ENCODE measurements around the gene ARL1. TPM values are rescaled to one million over a fixed set of nuclear protein-coding genes. Genes with fewer than 3 reads are reported as not detected.

ARL1 gene
- total and polyA plus RNA-seq, 2 of the 13 experiments (the other 11 are each of a cell fraction or from before 2014, with no cell fraction given), result 90.9 to 123 TPM

- peak; percentile 78 for FAIRE-seq
- Histone ChIP-seq H3K36me3 (replicated peaks in 1 of 2; ENCODE audit: control insufficient read depth in 1 of 2, insufficient read depth in 2 of 2, low read length in 2 of 2) (no peaks in the 10 kb centered on the region), H3K4me1 (ENCODE audit: insufficient read depth, low read length) (peaks cover 8% of the 10 kb centered on the region; the same call in 1 of the 2 replicates), H3K9me3 (ENCODE audit: low read length) (no peaks in the 10 kb centered on the region), H3K9ac (ENCODE audit: insufficient read depth, low read depth, low read length) (no peak overlapping the region), H3K27me3 (ENCODE audit: control insufficient read depth in 1 of 2, insufficient read depth in 2 of 2, low read length in 2 of 2) (no peaks in the 10 kb centered on the region), H3K27ac (ENCODE audit: extremely low read length, insufficient read depth, low read length) (no peak overlapping the region), H3K4me3 (replicated peaks in 1 of 3; ENCODE audit: insufficient read depth in 1 of 3, low read depth in 2 of 3, low read length in 3 of 3) (no peak overlapping the region), H3K79me2 (ENCODE audit: insufficient read depth, low read length) (no peaks in the 10 kb centered on the region), H3K4me2 (ENCODE audit: low read depth, low read length) (no peak overlapping the region), H4K20me1 (ENCODE audit: insufficient read depth, low read length) (no peaks in the 10 kb centered on the region), H2AFZ (ENCODE audit: low read length) (no peak overlapping the region)
- TF ChIP-seq ELF3 (CRISPR knock-in tag; IDR thresholded peaks at IDR 0.05) (0 out of 2 replicates have a peak, but pooled peaks have one; percentile 26), MIXL1 (CRISPR knock-in tag; IDR thresholded peaks at IDR 0.05) (0 out of 2 replicates have a peak, but pooled peaks have one; percentile 23), MAFK (conservative IDR thresholded peaks at IDR 0.05 in 1 of 2, IDR thresholded peaks at IDR 0.05 in 1 of 2; ENCODE audit: low read length in 2 of 2) (peak; percentile 69 to 76), STAG1 (CRISPR knock-in tag; IDR thresholded peaks at IDR 0.05) (peak; percentile 88), RAD21 (CRISPR knock-in tag; IDR thresholded peaks at IDR 0.05) (peak; percentile 59; the same call in 1 of the 2 replicates), ZNF503 (CRISPR knock-in tag; IDR thresholded peaks at IDR 0.05) (no peak), ZNF83 (CRISPR knock-in tag; IDR thresholded peaks at IDR 0.05; ENCODE audit: borderline replicate concordance) (no peak), ZNF3 (CRISPR knock-in tag; IDR thresholded peaks at IDR 0.05) (peak; percentile 99), FOXA3 (CRISPR knock-in tag; IDR thresholded peaks at IDR 0.05) (peak; percentile 10; the same call in 1 of the 2 replicates), MAFF (IDR thresholded peaks at IDR 0.05; ENCODE audit: low read depth, low read length) (peak; percentile 78), SMC3 (IDR thresholded peaks at IDR 0.05; ENCODE audit: low read length) (peak; percentile 62), CREB3 (CRISPR knock-in tag; IDR thresholded peaks at IDR 0.05) (no peak)
- TF ChIP-seq, protein P1, sequence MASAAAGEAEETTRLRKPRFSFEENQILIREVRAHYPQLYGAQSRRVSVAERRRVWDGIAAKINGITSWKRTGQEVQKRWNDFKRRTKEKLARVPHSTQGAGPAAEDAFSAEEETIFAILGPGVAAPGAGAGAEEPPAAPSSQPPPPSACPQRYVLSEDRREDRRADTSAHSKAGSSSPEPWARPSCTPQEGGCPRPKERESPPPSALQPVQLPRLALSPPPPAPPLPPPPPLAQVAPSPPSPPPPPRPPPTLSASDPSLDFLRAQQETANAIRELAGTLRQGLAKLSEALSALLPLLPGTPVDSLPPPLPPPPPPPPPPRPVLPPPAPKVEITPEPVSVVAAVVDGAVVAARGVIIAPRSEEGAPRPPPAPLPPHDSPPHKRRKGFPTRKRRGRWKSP (CRISPR knock-in tag; IDR thresholded peaks at IDR 0.05), result no peak
- TF ChIP-seq, protein P2, sequence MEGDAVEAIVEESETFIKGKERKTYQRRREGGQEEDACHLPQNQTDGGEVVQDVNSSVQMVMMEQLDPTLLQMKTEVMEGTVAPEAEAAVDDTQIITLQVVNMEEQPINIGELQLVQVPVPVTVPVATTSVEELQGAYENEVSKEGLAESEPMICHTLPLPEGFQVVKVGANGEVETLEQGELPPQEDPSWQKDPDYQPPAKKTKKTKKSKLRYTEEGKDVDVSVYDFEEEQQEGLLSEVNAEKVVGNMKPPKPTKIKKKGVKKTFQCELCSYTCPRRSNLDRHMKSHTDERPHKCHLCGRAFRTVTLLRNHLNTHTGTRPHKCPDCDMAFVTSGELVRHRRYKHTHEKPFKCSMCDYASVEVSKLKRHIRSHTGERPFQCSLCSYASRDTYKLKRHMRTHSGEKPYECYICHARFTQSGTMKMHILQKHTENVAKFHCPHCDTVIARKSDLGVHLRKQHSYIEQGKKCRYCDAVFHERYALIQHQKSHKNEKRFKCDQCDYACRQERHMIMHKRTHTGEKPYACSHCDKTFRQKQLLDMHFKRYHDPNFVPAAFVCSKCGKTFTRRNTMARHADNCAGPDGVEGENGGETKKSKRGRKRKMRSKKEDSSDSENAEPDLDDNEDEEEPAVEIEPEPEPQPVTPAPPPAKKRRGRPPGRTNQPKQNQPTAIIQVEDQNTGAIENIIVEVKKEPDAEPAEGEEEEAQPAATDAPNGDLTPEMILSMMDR (CRISPR knock-in tag; IDR thresholded peaks at IDR 0.05), result peak; percentile 78
- TF ChIP-seq, protein P3, sequence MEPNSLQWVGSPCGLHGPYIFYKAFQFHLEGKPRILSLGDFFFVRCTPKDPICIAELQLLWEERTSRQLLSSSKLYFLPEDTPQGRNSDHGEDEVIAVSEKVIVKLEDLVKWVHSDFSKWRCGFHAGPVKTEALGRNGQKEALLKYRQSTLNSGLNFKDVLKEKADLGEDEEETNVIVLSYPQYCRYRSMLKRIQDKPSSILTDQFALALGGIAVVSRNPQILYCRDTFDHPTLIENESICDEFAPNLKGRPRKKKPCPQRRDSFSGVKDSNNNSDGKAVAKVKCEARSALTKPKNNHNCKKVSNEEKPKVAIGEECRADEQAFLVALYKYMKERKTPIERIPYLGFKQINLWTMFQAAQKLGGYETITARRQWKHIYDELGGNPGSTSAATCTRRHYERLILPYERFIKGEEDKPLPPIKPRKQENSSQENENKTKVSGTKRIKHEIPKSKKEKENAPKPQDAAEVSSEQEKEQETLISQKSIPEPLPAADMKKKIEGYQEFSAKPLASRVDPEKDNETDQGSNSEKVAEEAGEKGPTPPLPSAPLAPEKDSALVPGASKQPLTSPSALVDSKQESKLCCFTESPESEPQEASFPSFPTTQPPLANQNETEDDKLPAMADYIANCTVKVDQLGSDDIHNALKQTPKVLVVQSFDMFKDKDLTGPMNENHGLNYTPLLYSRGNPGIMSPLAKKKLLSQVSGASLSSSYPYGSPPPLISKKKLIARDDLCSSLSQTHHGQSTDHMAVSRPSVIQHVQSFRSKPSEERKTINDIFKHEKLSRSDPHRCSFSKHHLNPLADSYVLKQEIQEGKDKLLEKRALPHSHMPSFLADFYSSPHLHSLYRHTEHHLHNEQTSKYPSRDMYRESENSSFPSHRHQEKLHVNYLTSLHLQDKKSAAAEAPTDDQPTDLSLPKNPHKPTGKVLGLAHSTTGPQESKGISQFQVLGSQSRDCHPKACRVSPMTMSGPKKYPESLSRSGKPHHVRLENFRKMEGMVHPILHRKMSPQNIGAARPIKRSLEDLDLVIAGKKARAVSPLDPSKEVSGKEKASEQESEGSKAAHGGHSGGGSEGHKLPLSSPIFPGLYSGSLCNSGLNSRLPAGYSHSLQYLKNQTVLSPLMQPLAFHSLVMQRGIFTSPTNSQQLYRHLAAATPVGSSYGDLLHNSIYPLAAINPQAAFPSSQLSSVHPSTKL (CRISPR knock-in tag; IDR thresholded peaks at IDR 0.05), result 0 out of 2 replicates have a peak, but pooled peaks have one; percentile 26
- in situ Hi-C loops (cut with HindIII; ENCODE audit: extremely low pct_ligation_motif_present, low pct_unique_long_range_greater_than_20kb) (loop anchor here (10.0 to 25.0 kb wide), 2 partner anchors 348 to 420 kb away; partner anchors contain the start of gene GNPTAB), intact Hi-C loops (cut with micrococcal nuclease; ENCODE audit: unreplicated experiment) (loop anchor here (1.0 to 5.0 kb wide), 3 partner anchors 76 to 425 kb away; no protein-coding TSS in a partner anchor)
- ChIA-PET CTCF (ENCODE audit: low intra/inter-chr PET ratio, low total read pairs) (interaction anchor here (1.3 to 2.3 kb wide), 2 partner anchors 417 to 425 kb away, joined by 3 to 11 read pairs; no protein-coding TSS in a partner anchor), POLR2A (no interaction called here)
- DNase-seq (ENCODE audit: low spot score), result peak; percentile 58
- BruUV-seq (replicated peaks), result no TSS peak
- 5% methylated on average over 2 of the region's 2 CpGs for WGBS (ENCODE audit: low lambda C conversion rate)
- ATAC-seq, result 0 out of 3 replicates have a peak, but pooled peaks have one; percentile 47
These were observed 7.1 kb upstream of the ARL1 start for GRCh38 chr12:101414533-101415119.

All from HepG2 (cell line).